SIG-M5 treated with dmso at 0.1 percent for 504 hours (cell line): Measurements from ENCODE around the gene TEDC1.

Experiments
- DNase-seq: peaks from one replicate; lab custom pipeline; 2025; ENCODE audit not compliant: unreplicated experiment; lab: John Stamatoyannopoulos, UW

TEDC1 gene

DNA sequence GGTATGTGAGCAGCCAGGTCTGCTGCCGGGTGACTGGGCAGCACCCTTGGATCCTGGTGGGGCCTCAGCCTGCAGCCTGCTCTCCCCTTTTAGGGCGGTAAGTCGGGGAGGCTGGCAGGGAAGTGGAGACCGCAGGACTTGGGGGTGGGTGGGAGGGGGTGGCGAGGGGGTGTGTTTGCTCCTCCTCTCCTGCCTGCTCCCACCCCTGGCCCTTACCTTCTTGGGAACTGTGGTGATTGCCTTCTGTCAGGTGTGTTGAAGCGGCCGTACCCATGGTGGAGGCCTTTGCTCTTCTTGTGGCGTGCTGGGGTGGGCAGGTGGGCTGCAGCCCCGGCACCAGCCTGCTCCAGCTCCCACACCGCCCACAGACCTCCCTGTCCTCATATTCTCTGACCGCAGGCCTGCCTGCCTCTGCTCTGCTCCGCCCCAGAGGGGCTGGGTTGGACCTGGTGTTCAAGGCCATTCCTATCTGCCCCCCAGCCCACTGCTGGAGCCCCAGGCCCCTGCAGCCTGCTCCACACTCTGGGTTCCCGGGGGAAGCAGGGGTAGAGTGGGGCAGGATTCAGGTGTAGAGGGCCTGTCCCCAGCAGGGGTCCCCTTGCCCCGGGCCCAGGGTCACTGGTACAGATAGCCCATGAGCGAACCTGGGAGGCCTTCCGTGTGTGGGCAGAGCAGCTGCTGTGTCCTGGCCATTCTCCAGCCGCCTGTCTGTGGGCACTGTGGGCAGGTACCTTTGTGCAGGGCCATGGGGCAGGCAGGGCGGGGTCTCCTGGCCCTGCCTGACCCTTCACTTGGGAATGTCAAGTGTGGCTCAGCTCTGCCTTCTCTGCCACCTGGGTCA, 5.2 kb downstream of the TEDC1 start:
- no peak for DNase-seq

DNA sequence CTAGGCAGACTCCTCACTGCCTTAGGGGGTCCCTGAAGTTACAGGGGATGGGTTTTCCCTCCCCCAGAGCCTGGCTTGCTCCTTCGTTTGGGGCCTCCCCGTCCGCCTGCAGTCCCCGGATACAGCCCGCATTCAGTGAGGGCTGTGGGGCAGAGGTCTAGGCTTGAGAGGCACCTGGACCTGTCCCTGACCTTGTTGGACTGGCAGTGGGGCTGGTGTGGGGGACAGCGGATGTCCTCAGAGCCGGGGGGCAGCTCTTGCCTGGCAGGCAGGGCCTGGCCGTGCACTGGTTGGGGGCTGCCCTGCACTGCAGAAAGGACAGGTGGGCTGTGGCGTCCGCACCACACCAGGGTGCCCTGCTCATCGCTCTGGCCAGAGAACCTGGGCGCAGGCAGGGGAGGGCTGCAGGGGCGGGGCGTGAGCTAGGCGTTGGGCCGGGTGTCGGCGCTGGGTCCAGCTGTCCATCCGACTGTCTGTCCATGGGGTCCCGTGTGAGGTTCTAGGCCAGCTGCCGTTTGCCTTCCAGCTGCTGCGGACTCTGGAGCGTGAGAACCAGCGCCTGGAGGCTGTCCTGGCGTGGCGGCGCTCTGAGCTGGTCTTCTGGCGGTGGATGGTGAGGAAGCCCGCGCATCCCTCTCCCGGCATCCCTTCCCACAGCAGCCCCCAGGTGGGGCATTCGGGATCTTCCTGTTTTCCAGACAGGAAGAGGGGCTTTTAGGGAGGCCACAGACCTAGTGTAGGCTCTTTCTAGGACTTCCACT, 6.0 kb downstream of the TEDC1 start:
- DNase-seq, result no peak

DNA sequence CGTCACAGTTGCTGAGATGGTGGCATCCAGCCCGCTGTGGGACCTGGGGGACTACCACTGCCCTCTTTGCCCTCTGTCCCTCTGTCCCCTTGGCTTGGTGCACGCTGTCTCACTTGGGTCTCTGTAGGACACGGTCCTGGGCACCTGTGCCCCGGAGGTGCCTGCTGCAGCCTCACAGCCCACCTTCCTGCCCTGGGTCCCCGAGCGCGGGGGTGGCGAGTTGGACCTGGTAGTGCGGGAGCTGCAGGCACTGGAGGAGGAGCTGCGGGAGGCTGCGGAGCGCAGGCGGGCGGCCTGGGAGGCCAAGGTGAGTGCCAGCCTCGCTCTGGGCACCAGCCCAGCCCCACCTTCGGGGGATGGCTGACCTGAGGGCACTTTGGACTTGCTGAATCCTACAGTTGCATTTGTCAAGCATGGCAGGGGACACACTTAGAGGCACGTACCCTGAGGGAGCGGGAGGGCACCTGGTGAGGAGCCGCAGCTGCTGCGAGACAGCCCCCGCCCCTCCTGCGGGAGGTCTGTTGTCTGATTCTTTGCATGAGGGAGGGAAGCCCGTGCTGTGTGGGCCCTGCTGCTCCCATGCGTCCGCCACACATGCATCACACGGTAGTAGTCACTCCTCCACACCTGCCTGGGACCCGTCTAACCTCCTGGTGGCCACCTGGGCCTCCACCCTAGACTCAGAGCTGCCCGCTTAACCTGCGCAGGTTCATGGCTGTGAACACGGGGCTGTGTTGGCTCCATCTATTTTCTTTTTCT, 6.8 kb downstream of the TEDC1 start:
- DNase-seq, result no peak

DNA sequence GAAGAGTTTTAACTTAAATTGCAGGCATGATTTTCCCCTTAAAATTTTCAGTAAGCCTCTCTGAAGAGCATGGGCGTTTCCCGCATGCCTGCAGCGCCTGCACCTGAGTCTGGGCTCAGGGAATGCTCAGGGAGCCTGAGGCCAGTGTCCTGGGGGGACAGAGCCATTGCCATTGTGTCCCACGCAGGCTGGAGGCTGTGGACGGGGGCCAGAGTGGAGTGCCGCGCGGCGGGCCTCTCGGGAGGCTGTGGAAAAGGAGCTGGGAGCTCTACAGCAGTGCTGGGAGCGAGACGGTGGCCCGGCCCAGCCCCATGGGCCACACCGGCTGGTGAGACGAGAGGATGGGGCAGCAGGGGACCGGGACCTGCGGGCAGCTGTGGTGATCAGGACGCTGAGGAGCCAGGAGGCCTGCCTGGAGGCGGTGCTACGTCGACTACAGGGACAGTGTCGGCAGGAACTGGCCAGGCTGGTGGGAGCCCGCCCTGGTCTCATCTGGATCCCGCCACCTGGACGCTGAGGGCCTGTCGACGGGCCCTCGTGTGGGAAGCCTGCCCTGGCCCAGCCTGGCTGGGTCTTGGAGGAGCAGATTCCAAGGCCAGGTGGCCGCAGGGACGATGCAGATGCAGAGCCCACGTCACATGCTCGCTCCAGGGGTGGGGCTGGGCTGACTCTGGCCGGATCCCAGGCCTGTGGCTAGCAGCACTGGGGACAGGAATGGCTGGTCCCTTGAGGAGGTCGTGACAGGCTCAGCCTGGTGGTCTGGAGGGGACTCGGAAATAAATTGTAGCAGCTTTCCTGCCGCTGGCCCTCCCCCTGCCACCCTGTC, 7.6 kb downstream of the TEDC1 start:
- no peak for DNase-seq

GRCh38 chr14:105499256-105500035, 8.4 kb downstream of the TEDC1 start:
- no peak for DNase-seq

- DNase-seq, result no peak
These were observed 9.1 kb downstream of the TEDC1 start for GRCh38 chr14:105500036-105500725.

DNA sequence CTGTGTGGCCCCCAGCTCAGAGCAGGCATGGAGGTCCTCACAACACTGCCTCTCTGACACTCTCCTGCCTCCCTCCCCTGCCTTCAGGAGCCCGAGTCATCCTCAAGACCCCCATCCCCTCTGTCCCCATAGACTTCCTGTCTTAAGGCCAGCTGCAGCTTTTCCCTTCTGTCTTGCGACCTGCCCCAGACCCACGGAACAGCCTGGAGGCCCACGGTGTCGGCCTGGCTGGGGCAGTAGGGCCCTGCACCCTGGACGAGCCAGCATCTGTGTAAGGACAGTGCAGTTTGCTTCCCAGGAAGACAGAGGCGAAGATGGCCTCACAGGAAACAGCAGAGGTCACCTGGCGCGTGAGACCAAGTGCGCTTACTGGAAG, 9.7 kb downstream of the TEDC1 start:
- DNase-seq, result no peak

- no peak for DNase-seq
These were observed 10.7 kb downstream of the TEDC1 start for GRCh38 chr14:105501504-105502291.

DNA sequence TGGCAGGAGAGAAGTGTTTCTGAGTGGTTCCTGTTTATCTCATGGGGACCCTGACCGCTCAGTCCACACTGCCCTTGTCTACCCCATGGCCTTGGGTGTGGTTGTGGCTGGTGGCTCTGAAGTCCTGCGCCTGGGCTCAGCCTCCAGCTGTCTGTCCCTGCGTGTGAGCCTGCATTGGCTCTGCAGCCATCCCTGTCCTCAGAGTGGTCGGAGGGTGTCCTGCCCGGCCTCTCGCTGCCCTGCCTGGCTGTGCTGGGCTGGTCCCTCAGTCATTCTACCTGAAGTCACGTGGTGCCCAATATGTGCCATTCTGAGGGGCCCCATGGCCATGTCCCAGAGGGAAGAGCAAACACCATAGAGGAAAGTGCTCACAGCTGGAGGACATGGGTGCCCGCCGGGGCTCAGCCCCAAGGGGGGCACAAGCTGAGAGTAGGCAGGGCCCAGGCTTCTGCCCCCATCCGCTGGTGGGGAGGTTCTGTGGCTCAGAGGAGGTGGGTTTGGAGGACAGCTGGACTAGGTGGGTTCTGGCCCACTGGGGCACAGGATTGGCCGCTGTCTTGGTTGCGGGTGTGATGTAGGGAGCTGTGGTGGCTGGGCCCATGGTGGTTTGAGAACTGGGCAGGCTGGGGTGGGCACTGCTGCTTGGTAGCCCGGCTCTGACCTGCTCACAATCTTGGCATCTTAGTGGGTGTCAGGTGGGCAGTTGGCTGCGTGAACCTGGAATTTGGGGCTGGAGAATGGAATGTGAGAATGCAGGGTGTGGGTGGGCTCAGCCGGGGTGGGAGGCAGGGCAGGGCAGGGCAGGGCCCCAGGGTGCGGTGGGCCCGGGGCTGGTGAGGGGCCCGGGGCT, 11.6 kb downstream of the TEDC1 start:
- no peak for DNase-seq

DNA sequence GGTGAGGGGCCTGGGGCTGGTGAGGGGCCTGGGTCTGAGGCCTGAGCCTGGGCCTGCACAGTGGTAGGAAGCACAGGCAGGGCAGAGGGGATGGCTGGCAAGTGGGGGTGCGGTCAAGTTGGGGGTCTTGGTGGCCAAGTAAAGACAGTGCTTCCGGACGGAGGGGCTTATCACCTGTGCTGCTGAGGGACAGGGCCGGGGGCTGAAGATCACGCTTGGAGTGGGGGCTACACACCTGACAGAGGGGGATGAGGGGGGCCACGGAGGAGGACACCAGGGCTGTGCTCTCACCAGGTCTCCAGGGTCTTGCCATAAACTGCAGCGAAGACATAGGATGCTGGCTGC, 12.2 kb downstream of the TEDC1 start:
- no peak for DNase-seq

DNA sequence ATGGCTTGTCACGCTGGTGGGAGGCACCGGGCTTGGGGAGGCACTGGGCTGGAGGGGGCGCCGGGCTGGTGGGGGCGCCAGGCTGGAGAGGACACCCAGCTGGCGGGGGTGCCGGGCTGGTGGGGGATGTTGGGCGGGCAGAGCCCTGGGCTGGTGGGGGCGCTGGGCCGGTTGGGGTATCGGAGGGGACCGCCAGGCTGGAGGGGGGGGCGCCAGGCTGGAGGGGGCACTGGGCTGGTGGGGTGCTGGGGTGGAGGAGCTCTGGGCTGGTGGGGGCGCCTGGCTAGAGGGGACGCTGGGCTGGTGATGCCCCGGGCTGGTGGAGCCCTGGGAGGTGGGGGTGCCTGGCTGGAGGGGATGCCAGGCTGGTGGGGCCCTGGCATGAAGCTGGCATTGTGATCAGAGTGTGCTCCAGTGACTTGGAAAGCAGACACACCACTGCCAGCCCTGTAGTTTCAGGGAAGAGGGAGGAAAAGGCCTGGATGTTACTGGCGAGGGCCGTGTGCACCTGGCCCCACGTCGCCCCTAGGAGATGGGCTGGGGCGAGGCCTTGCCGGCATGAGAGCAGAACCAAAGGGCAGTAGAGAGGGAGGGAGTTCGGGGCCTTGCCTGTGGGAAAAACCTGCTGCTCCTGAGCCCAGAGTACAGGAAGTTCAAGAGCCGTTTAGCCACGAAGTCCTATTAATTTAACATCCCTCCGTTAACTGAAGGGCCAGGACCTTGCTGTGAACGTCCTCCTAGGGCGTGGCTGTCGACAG, 13.1 kb downstream of the TEDC1 start:
- DNase-seq, result no peak

GRCh38 chr14:105505101-105505500, 14.1 kb downstream of the TEDC1 start:
- no peak for DNase-seq

- no peak for DNase-seq
These were observed 16.2 kb downstream of the TEDC1 start for GRCh38 chr14:105507247-105507646.

DNA sequence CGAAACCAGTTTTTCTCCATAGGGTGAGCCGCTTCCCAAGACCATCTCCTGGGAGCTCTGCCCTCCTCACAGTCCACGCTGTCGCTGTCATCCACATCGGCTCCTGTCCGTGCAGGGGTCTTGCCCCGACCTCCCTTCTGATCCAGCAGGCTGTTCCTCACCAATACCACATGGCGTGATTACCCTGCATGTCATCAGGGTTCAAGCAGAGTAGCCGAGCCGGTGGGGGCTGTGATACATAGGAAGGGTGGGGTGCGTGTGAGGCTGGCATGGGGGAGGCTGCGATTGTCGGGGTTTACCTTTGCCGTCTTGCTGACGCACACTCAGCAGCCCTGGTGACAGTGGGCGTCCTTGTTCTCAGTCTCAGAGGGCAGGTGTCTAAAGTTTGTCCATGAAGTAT, 17.0 kb downstream of the TEDC1 start:
- DNase-seq, result no peak

GRCh38 chr14:105508601-105509000, 17.6 kb downstream of the TEDC1 start:
- DNase-seq, result no peak

- no peak for DNase-seq
These were observed 26.1 kb downstream of the TEDC1 start for GRCh38 chr14:105517096-105517495.
